ENCODE data around the gene WWC1.

DNA sequence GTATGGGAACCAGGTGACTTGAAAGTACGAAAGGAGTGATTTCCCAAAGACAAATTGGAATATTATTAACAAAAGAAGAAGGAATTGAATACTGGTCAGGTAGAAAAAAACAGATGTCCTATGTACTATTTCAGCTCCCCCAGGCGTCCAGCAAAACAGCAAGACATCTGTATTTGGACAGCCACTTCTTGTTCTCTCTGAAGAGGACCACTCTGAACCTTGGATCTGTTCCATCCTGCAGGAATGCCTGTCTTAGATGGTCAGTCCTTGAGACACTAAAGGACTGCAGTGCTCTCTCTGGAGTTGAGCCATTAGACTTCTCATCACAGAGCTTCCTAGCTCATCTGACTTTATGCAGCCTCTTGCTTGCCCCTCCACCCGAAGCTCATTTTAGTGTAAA lies 120.4 kb downstream of the WWC1 start:
- no peak for TF ChIP-seq POLR2A (IDR thresholded peaks at IDR 0.05)
- TF ChIP-seq, protein P1, sequence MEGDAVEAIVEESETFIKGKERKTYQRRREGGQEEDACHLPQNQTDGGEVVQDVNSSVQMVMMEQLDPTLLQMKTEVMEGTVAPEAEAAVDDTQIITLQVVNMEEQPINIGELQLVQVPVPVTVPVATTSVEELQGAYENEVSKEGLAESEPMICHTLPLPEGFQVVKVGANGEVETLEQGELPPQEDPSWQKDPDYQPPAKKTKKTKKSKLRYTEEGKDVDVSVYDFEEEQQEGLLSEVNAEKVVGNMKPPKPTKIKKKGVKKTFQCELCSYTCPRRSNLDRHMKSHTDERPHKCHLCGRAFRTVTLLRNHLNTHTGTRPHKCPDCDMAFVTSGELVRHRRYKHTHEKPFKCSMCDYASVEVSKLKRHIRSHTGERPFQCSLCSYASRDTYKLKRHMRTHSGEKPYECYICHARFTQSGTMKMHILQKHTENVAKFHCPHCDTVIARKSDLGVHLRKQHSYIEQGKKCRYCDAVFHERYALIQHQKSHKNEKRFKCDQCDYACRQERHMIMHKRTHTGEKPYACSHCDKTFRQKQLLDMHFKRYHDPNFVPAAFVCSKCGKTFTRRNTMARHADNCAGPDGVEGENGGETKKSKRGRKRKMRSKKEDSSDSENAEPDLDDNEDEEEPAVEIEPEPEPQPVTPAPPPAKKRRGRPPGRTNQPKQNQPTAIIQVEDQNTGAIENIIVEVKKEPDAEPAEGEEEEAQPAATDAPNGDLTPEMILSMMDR (IDR thresholded peaks at IDR 0.05) = no peak

All from vagina (tissue), 2 donors.